WTC11 (cell line): ENCODE data around the gene MAB21L3. TPM values are rescaled to one million over a fixed set of nuclear protein-coding genes. Genes with fewer than 3 reads are reported as not detected.

Experiments used
- ATAC-seq: fragments of 200-7000 bp; cut with Tn5 transposase; 2 replicates; pipeline ENCODE4 v1.10.0; 2021; ENCODE audit warnings: mild to moderate bottlenecking, moderate library complexity
- CTCF ChIA-PET: fragments of 300-600 bp; sonication (Branson Sonifier 250); formaldehyde crosslinking; loops from one replicate; lab custom pipeline; 2021; ENCODE audit warnings: antibody characterized with exemption; lab: Charles Lee
- POLR2A ChIA-PET: fragments of 350-600 bp; sonication (Branson Sonifier 250); formaldehyde crosslinking; loops from one replicate; lab custom pipeline; 2021; ENCODE audit warnings: antibody characterized with exemption; lab: Charles Lee
- DNase-seq: peaks from one replicate; pipeline ENCODE4 v3.0.0; 2021; ENCODE audit warnings: low spot score
- H3K27ac Mint-ChIP-seq: 2 replicates; pipeline ENCODE4 v1.8.0; 2021; ENCODE audit warnings: mixed read lengths
- H3K27me3 Mint-ChIP-seq: 2 replicates; pipeline ENCODE4 v1.8.0; 2021; ENCODE audit warnings: low read depth, mild to moderate bottlenecking, moderate library complexity, mixed read lengths
- H3K36me3 Mint-ChIP-seq: 2 replicates; pipeline ENCODE4 v1.8.0; 2021; ENCODE audit warnings: mixed read lengths
- H3K4me1 Mint-ChIP-seq: 2 replicates; pipeline ENCODE4 v1.8.0; 2022; ENCODE audit warnings: mixed read lengths
- H3K4me3 Mint-ChIP-seq: 2 replicates; pipeline ENCODE4 v1.8.0; 2021; ENCODE audit warnings: mild to moderate bottlenecking, moderate library complexity, mixed read lengths
- H3K9me3 Mint-ChIP-seq: 2 replicates; pipeline ENCODE4 v1.8.0; 2021; ENCODE audit warnings: mixed read lengths
- AFF4 ChIP-seq: sonication (generic); formaldehyde crosslinking; IDR thresholded peaks from 2 replicates; pipeline ENCODE4 v1.8.1; 2023; ENCODE audit warnings: mild to moderate bottlenecking, missing genetic modification reagents, borderline replicate concordance
- ATF2 ChIP-seq: sonication (generic); formaldehyde crosslinking; IDR thresholded peaks from 2 replicates; pipeline ENCODE4 v1.8.1; 2022; ENCODE audit warnings: low read depth, missing genetic modification reagents, borderline replicate concordance
- CREM ChIP-seq: sonication (generic); formaldehyde crosslinking; IDR thresholded peaks from 2 replicates; pipeline ENCODE4 v1.8.1; 2022; ENCODE audit warnings: mild to moderate bottlenecking, missing genetic modification reagents, moderate library complexity
- FOXJ3 ChIP-seq: sonication (generic); formaldehyde crosslinking; IDR thresholded peaks from 2 replicates; pipeline ENCODE4 v1.9.0; 2021; ENCODE audit warnings: missing genetic modification reagents, mild to moderate bottlenecking, borderline replicate concordance
- GABPB1 ChIP-seq: sonication (generic); formaldehyde crosslinking; IDR thresholded peaks from 2 replicates; pipeline ENCODE4 v1.8.1; 2023; ENCODE audit warnings: mild to moderate bottlenecking, missing genetic modification reagents
- GTF2I ChIP-seq: fragments of 250-450 bp; sonication (Bioruptor Pico); conservative IDR thresholded peaks from 2 replicates; pipeline ENCODE4 v1.4.0; 2021; ENCODE audit warnings: mild to moderate bottlenecking
- IRF2 ChIP-seq: sonication (generic); formaldehyde crosslinking; IDR thresholded peaks from 2 replicates; pipeline ENCODE4 v1.8.0; 2022; ENCODE audit warnings: low read depth, missing genetic modification reagents, borderline replicate concordance
- NFYB ChIP-seq: sonication (generic); formaldehyde crosslinking; conservative IDR thresholded peaks from 2 replicates; pipeline ENCODE4 v1.8.0; 2022; ENCODE audit warnings: low read depth, missing genetic modification reagents
- SP1 ChIP-seq: sonication (generic); formaldehyde crosslinking; conservative IDR thresholded peaks from 2 replicates; pipeline ENCODE4 v1.8.1; 2022; ENCODE audit warnings: missing genetic modification reagents
- ZNF138 ChIP-seq: sonication (generic); formaldehyde crosslinking; conservative IDR thresholded peaks from 2 replicates; pipeline ENCODE4 v1.8.1; 2022; ENCODE audit warnings: mild to moderate bottlenecking, moderate library complexity, missing genetic modification reagents
- ZNF263 ChIP-seq: sonication (generic); formaldehyde crosslinking; IDR thresholded peaks from 2 replicates; pipeline ENCODE4 v1.8.1; 2022; ENCODE audit warnings: low read depth, mild to moderate bottlenecking, moderate library complexity, missing genetic modification reagents
- ZNF396 ChIP-seq: fragments of 250-450 bp; sonication (Bioruptor Pico); IDR thresholded peaks from 2 replicates; pipeline ENCODE4 v1.8.0; 2021; ENCODE audit warnings: mild to moderate bottlenecking, moderate library complexity, borderline replicate concordance
- ZNF423 ChIP-seq: fragments of 250-450 bp; sonication (Bioruptor Pico); IDR thresholded peaks from 2 replicates; pipeline ENCODE4 v2.1.2; 2022; ENCODE audit warnings: mild to moderate bottlenecking, moderate library complexity
- ZNF425 ChIP-seq: fragments of 250-450 bp; sonication (Bioruptor Pico); conservative IDR thresholded peaks from 2 replicates; pipeline ENCODE4 v1.9.0; 2021; ENCODE audit warnings: mild to moderate bottlenecking
- total RNA-seq: library from RNA; stranded (reverse); gene quantifications from 3 replicates; pipeline ENCODE4 v1.2.3, GENCODE V29; 2021
- TF ChIP-seq, protein P1 (sequence below): sonication (generic); formaldehyde crosslinking; IDR thresholded peaks from 2 replicates; pipeline ENCODE4 v1.8.1; 2022; ENCODE audit warnings: missing genetic modification reagents, borderline replicate concordance
- TF ChIP-seq, protein P2 (sequence below): sonication (generic); formaldehyde crosslinking; conservative IDR thresholded peaks from 2 replicates; pipeline ENCODE4 v1.8.1; 2022; ENCODE audit warnings: mild to moderate bottlenecking, missing genetic modification reagents
- TF ChIP-seq, protein P3 (sequence below): fragments of 200-600 bp; IDR thresholded peaks from 2 replicates; pipeline ENCODE4 v1.8.0; 2022; ENCODE audit warnings: antibody characterized with exemption
- TF ChIP-seq, protein P4 (sequence below): sonication (generic); formaldehyde crosslinking; IDR thresholded peaks from 2 replicates; pipeline ENCODE4 v1.8.0; 2023; ENCODE audit warnings: mild to moderate bottlenecking, missing genetic modification reagents
- TF ChIP-seq, protein P5 (sequence below): fragments of 250-450 bp; sonication (Bioruptor Pico); IDR thresholded peaks from 2 replicates; pipeline ENCODE4 v2.1.2; 2022; ENCODE audit warnings: mild to moderate bottlenecking, moderate library complexity

Gene MAB21L3
- total RNA-seq, 1 experiment from 2014 or later = not detected

- TF ChIP-seq, protein P1, sequence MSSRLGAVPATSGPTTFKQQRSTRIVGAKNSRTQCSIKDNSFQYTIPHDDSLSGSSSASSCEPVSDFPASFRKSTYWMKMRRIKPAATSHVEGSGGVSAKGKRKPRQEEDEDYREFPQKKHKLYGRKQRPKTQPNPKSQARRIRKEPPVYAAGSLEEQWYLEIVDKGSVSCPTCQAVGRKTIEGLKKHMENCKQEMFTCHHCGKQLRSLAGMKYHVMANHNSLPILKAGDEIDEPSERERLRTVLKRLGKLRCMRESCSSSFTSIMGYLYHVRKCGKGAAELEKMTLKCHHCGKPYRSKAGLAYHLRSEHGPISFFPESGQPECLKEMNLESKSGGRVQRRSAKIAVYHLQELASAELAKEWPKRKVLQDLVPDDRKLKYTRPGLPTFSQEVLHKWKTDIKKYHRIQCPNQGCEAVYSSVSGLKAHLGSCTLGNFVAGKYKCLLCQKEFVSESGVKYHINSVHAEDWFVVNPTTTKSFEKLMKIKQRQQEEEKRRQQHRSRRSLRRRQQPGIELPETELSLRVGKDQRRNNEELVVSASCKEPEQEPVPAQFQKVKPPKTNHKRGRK (CRISPR knock-in tag) = no peak
- TF ChIP-seq GABPB1 = no peak
- TF ChIP-seq, protein P2, sequence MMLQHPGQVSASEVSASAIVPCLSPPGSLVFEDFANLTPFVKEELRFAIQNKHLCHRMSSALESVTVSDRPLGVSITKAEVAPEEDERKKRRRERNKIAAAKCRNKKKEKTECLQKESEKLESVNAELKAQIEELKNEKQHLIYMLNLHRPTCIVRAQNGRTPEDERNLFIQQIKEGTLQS (CRISPR knock-in tag) = no peak
- TF ChIP-seq, all 79 proteins: peak for 0
Observed at GRCh38 chr1:116099379-116099778, 11.8 kb upstream of the MAB21L3 start (continued).

- ChIA-PET POLR2A (no interaction called here), CTCF (interaction anchor here (1.4 to 1.6 kb wide), 2 partner anchors 386 to 399 kb away, joined by 3 to 5 read pairs; no protein-coding TSS in a partner anchor)
- TF ChIP-seq, protein P3, sequence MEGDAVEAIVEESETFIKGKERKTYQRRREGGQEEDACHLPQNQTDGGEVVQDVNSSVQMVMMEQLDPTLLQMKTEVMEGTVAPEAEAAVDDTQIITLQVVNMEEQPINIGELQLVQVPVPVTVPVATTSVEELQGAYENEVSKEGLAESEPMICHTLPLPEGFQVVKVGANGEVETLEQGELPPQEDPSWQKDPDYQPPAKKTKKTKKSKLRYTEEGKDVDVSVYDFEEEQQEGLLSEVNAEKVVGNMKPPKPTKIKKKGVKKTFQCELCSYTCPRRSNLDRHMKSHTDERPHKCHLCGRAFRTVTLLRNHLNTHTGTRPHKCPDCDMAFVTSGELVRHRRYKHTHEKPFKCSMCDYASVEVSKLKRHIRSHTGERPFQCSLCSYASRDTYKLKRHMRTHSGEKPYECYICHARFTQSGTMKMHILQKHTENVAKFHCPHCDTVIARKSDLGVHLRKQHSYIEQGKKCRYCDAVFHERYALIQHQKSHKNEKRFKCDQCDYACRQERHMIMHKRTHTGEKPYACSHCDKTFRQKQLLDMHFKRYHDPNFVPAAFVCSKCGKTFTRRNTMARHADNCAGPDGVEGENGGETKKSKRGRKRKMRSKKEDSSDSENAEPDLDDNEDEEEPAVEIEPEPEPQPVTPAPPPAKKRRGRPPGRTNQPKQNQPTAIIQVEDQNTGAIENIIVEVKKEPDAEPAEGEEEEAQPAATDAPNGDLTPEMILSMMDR = no peak
- TF ChIP-seq SP1 (CRISPR knock-in tag) = no peak
- no peak for TF ChIP-seq AFF4 (CRISPR knock-in tag)
- TF ChIP-seq, protein P4, sequence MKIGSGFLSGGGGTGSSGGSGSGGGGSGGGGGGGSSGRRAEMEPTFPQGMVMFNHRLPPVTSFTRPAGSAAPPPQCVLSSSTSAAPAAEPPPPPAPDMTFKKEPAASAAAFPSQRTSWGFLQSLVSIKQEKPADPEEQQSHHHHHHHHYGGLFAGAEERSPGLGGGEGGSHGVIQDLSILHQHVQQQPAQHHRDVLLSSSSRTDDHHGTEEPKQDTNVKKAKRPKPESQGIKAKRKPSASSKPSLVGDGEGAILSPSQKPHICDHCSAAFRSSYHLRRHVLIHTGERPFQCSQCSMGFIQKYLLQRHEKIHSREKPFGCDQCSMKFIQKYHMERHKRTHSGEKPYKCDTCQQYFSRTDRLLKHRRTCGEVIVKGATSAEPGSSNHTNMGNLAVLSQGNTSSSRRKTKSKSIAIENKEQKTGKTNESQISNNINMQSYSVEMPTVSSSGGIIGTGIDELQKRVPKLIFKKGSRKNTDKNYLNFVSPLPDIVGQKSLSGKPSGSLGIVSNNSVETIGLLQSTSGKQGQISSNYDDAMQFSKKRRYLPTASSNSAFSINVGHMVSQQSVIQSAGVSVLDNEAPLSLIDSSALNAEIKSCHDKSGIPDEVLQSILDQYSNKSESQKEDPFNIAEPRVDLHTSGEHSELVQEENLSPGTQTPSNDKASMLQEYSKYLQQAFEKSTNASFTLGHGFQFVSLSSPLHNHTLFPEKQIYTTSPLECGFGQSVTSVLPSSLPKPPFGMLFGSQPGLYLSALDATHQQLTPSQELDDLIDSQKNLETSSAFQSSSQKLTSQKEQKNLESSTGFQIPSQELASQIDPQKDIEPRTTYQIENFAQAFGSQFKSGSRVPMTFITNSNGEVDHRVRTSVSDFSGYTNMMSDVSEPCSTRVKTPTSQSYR (CRISPR knock-in tag) = no peak
- TF ChIP-seq ZNF425 (CRISPR knock-in tag) = no peak
- TF ChIP-seq ATF2 (CRISPR knock-in tag) = no peak
- TF ChIP-seq ZNF263 (CRISPR knock-in tag) = no peak
- TF ChIP-seq IRF2 (CRISPR knock-in tag) = no peak
- TF ChIP-seq ZNF396 (CRISPR knock-in tag) = no peak
- TF ChIP-seq NFYB = no peak
- no peak for TF ChIP-seq ZNF138 (CRISPR knock-in tag)
- no peak for TF ChIP-seq ZNF423 (CRISPR knock-in tag)
- no peak for TF ChIP-seq GTF2I
- no peak for TF ChIP-seq CREM (CRISPR knock-in tag)
- TF ChIP-seq, protein P5, sequence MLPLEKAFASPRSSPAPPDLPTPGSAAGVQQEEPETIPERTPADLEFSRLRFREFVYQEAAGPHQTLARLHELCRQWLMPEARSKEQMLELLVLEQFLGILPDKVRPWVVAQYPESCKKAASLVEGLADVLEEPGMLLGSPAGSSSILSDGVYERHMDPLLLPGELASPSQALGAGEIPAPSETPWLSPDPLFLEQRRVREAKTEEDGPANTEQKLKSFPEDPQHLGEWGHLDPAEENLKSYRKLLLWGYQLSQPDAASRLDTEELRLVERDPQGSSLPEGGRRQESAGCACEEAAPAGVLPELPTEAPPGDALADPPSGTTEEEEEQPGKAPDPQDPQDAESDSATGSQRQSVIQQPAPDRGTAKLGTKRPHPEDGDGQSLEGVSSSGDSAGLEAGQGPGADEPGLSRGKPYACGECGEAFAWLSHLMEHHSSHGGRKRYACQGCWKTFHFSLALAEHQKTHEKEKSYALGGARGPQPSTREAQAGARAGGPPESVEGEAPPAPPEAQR (CRISPR knock-in tag) = no peak
- TF ChIP-seq FOXJ3 (CRISPR knock-in tag) = no peak
Observed at GRCh38 chr1:116099919-116100318, 11.3 kb upstream of the MAB21L3 start.

More at GRCh38 chr1:116099919-116100318, 11.3 kb upstream of the MAB21L3 start:
- DNase-seq (no peak), ATAC-seq (no peak)
- Mint-ChIP-seq H3K27me3 (no peaks in the 10 kb centered on the region), H3K27ac (no peak overlapping the region), H3K36me3 (peaks cover 5% of the 10 kb centered on the region), H3K9me3 (peaks cover 15% of the 10 kb centered on the region), H3K4me1 (no peaks in the 10 kb centered on the region), H3K4me3 (no peak overlapping the region)
